Endothelial cell of hepatic sinusoid (primary cell): Measurements from ENCODE around the gene ABAT.
"Not testable (repeated sequence)": the region's sequence is repeated elsewhere in the genome, so short reads cannot be mapped to it uniquely, and the experiment has no call there.

Experiments
- in situ Hi-C: cut with HindIII; loops from 2 replicates; pipeline ENCODE4 v1.10.0; 2017; ENCODE audit warnings: low sequenced_read_pairs

Gene ABAT

GRCh38 chr16:8648877-8649276 lies 25.5 kb upstream of the ABAT start:
- in situ Hi-C loops, result no loop called here

- in situ Hi-C loops, result no loop called here
Observed at GRCh38 chr16:8649829-8650554, 24.4 kb upstream of the ABAT start.

DNA sequence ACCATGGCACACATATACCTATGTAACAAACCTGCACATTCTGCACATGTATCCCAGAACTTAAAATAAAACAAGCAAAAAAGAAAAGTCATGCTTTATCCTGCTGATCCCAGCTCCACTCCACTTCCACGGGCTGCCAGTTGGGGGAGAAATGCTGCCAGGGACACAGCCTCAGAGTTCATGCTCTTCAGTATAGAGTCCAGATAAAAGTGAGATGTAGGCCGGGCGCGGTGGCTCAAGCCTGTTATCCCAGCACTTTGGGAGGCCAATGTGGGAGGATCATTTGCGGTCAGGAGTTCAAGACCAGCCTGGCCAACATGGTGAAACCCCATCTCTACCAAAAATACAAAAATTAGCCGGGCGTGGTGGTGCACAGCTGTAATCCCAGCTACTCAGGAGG lies 22.5 kb upstream of the ABAT start:
- in situ Hi-C loops, result not testable (repeated sequence)

DNA sequence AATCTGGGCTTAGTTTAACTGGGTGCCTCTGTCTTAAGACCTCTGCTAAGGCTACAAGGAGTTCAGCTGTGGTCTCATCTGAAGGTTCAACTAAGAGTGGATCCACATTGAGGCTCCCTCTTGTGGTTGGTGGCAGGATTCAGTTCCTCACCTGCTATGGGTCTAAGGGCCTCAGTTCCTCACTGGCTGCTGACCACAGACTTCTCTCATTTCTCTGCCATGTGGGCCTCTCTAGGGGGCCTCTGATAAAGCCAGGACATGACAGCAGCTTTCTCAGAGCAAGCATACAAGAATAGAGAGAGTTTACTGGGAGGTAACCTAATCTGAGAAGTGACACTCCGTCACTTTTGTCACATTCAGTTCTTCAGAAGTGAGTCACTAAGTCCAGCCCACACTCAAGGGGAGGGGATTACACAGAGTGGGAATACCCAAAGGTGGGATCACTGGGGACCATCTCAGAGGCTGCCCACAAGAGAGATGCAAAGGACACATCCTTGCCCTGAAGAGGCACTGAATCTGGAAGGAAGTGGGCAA lies 19.2 kb upstream of the ABAT start:
- in situ Hi-C loops, result no loop called here

DNA sequence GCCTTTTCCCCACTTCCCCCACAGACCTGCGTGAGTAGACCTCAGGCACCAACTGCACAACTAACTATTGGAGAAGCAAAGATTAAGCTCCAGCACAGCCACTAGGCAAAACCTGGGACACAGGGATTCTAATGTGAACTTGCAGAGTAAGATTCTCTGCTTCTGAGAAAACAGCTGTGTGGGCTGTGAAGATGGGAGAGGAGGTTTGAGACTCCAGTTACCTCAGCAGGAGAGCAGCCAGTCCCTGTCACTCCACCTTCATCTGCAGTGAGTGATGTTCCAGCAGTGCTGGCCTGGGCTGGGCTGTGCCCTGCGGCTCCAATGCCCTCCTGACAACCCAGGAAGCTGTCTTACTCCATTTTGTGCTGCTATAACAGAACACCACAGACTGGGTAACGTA lies 18.0 kb upstream of the ABAT start:
- in situ Hi-C loops, result no loop called here

DNA sequence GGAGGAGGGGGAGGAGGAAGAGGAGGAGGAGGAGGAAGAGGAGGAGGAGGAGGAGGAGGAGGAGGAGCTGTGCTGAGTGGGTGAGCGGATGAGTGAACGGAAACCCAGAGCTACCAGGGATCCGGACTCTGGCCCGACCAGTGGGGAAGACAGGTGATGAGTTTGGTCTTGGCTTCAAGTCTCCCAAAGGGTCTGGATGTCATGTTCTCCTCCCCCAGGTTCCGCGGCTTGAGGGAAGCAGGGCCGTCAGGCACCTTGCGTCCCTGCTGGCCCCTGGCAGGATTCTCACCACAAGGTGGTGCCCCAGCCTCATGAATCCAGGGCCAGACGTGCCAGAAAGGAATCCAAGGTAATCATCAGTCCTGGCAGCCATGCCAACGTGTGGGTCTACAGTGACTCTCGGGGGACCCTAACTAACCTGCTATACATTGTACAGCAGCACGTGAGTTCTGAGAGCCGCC lies 13.5 kb upstream of the ABAT start:
- in situ Hi-C loops, result no loop called here

DNA sequence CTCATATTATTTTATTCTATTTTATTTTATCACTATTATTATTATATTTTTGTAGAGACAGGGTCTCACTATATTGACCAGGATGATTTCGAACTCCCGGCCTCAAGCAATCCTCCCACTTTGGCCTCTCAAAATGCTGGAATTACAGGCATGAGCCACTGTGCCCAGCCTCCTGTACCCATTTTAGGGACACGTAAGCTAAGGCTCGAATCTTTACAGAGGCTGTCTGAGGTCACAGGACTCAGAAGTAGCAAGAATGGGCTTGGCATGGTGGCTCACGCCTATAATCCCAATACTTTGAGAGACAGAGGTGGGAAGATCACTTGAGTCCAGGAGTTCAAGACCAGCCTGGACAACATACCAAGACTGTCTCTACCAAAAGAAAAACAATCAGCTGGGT lies 12.7 kb upstream of the ABAT start:
- in situ Hi-C loops, result no loop called here

GRCh38 chr16:8663192-8664089 lies 11.0 kb upstream of the ABAT start:
- in situ Hi-C loops, result no loop called here

GRCh38 chr16:8665529-8665928 lies 8.9 kb upstream of the ABAT start:
- in situ Hi-C loops, result no loop called here

DNA sequence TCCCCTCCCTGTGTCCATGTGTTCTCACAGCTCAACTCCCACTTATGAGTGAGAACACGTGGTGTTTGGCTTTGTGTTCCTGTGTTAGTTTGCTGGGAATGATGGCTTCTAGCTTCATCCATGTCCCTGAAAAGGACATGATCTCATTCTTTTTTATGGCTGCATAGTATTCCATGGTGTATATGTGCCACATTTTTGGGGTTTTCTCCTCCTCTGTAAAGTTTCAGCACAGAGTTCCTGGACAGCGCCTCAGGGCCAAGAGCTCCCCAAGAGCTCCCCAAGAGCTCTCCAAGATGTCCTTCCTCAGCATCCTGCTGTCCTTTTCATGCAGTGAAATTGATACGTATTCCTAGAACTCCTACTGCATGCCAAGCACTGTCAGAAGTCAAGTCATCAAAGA lies 6.9 kb upstream of the ABAT start:
- in situ Hi-C loops, result no loop called here

GRCh38 chr16:8668113-8668512 lies 6.3 kb upstream of the ABAT start:
- in situ Hi-C loops, result no loop called here

- in situ Hi-C loops, result no loop called here
Observed at GRCh38 chr16:8669481-8669880, 4.9 kb upstream of the ABAT start.

- in situ Hi-C loops, result no loop called here
Observed at GRCh38 chr16:8670014-8670560, 4.3 kb upstream of the ABAT start.

DNA sequence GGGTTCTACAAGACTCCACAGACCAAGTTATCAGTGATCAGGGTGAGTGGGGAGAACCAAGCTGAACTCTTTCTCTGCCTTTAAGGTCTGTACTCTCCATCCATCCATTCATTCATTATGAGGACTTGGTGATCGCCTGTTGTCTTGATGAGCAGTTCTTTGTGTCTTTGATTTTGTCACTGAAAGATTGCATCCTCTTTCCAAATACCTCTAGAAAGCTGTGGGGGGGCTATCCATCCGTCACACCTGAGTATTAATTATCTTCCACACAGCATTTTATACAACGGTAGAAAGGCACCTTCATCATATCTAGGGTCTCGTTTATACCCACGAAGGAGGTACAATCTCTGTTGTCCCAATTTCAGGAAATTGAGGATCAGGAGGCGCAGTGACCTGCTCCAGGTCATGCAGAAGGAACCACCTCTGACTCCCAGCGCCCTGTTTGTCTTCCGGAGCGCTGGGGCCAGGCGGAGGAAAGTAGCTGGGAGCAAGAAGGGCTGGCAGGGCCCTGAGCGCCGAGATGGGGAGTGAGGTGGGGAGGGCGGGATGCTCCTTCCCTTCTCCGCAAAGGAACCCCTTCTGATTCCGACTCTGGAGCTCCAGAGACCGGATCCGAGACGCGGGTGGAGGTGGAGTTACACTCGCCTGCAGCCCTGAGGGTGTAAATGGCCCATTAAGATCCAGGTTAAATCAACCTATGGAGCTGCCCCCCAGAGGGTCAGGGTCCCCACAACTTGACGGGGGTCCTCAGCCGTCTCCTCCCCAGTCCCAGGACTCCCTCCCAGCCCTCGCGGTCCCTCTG lies 605 bp upstream of the ABAT start:
- in situ Hi-C loops, result no loop called here

GRCh38 chr16:8675183-8676159 lies 1.1 kb downstream of the ABAT start:
- in situ Hi-C loops, result no loop called here

- in situ Hi-C loops, result no loop called here
Observed at GRCh38 chr16:8676160-8676547, 1.7 kb downstream of the ABAT start.

- in situ Hi-C loops, result no loop called here
Observed at GRCh38 chr16:8676737-8677375, 2.4 kb downstream of the ABAT start.

DNA sequence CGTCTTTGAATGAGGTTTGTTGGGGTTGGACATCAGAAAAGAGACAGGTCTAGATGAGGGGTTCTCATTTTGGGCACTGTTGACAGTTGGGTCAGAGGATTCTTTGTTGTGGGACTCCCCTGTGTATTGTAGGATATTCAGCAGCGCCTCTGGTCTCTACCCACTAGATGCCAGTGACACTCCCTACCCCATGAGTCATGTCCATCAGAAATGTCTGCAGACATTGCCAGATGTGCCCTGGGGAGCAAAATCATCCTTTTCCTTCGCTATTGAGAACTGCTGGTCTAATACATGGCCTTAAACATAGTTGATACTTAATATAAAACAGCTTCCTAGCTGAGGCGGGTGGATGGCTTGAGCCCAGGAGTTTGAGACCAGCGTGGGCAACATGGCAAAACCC lies 3.1 kb downstream of the ABAT start:
- in situ Hi-C loops, result no loop called here
